ENCODE data around the gene SEC61A2.
"Not testable (repeated sequence)": the region's sequence is repeated elsewhere in the genome, so short reads cannot be mapped to it uniquely, and the experiment has no call there.

SEC61A2 gene

GRCh38 chr10:12162927-12163326 is 33.5 kb downstream of the SEC61A2 start:
- DNase-seq = no peak

GRCh38 chr10:12164085-12164484 is 34.6 kb downstream of the SEC61A2 start:
- no peak for DNase-seq

GRCh38 chr10:12165036-12165435 is 35.6 kb downstream of the SEC61A2 start:
- DNase-seq = no peak

GRCh38 chr10:12165999-12166775 is 36.7 kb downstream of the SEC61A2 start:
- no peak for DNase-seq

- not testable (repeated sequence) for DNase-seq
These were observed 42.0 kb downstream of the SEC61A2 start for GRCh38 chr10:12171512-12171911.

- no peak for DNase-seq
These were observed 48.2 kb downstream of the SEC61A2 start for GRCh38 chr10:12177642-12178041.

- DNase-seq = no peak
These were observed 50.2 kb downstream of the SEC61A2 start for GRCh38 chr10:12179606-12180170.

- DNase-seq = no peak
These were observed 50.9 kb downstream of the SEC61A2 start for GRCh38 chr10:12180221-12180974.

GRCh38 chr10:12181065-12181775 is 51.7 kb downstream of the SEC61A2 start:
- peak; percentile 74 for DNase-seq

GRCh38 chr10:12184165-12184564 is 54.7 kb downstream of the SEC61A2 start:
- DNase-seq = no peak

GRCh38 chr10:12186323-12186722 is 56.8 kb downstream of the SEC61A2 start:
- DNase-seq = no peak

GRCh38 chr10:12187321-12187905 is 57.9 kb downstream of the SEC61A2 start:
- DNase-seq = no peak

GRCh38 chr10:12188656-12189055 is 59.2 kb downstream of the SEC61A2 start:
- DNase-seq = no peak

- DNase-seq = no peak
These were observed 59.9 kb downstream of the SEC61A2 start for GRCh38 chr10:12189426-12189825.

GRCh38 chr10:12191715-12192114 is 62.2 kb downstream of the SEC61A2 start:
- no peak for DNase-seq

- DNase-seq = no peak
These were observed 63.7 kb downstream of the SEC61A2 start for GRCh38 chr10:12193193-12193592.

GRCh38 chr10:12194752-12195271 is 65.3 kb downstream of the SEC61A2 start:
- peak; percentile 16 for DNase-seq

GRCh38 chr10:12195281-12195602 is 65.8 kb downstream of the SEC61A2 start:
- peak; percentile 3 for DNase-seq

GRCh38 chr10:12195603-12196506 is 66.4 kb downstream of the SEC61A2 start, which contains the start of the genes CDC123 and NUDT5:
TSS of gene CDC123 (plus strand) at chr10:12196188. CDS start at chr10:12196246, 58 bp downstream.
TSS of gene NUDT5 (minus strand) at chr10:12195891. CDS start at chr10:12186291, 9,600 bp downstream.
- peak; percentile 77 for DNase-seq

GRCh38 chr10:12196531-12197211 is 67.2 kb downstream of the SEC61A2 start:
- no peak for DNase-seq

GRCh38 chr10:12198156-12198555 is 68.7 kb downstream of the SEC61A2 start:
- no peak for DNase-seq

All from activated gamma-delta T cell treated with Interleukin-2 at 50 U/mL for 16 hours (primary cell).